RWPE2 (cell line): Measurements from ENCODE around the gene MRPL24.

Source experiments
- ATAC-seq: fragments of 200-7000 bp; cut with Tn5 transposase; 3 replicates; pipeline ENCODE4 v1.9.1; 2021; ENCODE audit warnings: low read depth
- DNase-seq: peaks from one replicate; pipeline ENCODE4 v3.0.0-alpha.2; 2020; ENCODE audit warnings: low spot score
- H3K27ac ChIP-seq: fragments of 450-650 bp; 2 replicates; pipeline ENCODE4 v1.5.1; 2017; ENCODE audit warnings: mild to moderate bottlenecking; ENCODE audit not compliant: poor library complexity, severe bottlenecking
- H3K27me3 ChIP-seq: fragments of 250-450 bp; sonication (Bioruptor Pico); 2 replicates; pipeline ENCODE4 v1.5.1; 2021; ENCODE audit warnings: mild to moderate bottlenecking, moderate library complexity; ENCODE audit not compliant: insufficient read depth, poor library complexity, severe bottlenecking
- H3K36me3 ChIP-seq: fragments of 250-450 bp; sonication (Bioruptor Pico); 2 replicates; pipeline ENCODE4 v1.5.1; 2020; ENCODE audit warnings: low read depth, mild to moderate bottlenecking, moderate library complexity
- H3K4me1 ChIP-seq: fragments of 250-450 bp; sonication (Bioruptor Pico); 2 replicates; pipeline ENCODE4 v1.5.1; 2021; ENCODE audit warnings: mild to moderate bottlenecking, moderate library complexity; ENCODE audit not compliant: insufficient read depth, poor library complexity, severe bottlenecking
- H3K4me3 ChIP-seq: fragments of 250-450 bp; sonication (Bioruptor Pico); 2 replicates; pipeline ENCODE4 v1.5.1; 2021; ENCODE audit warnings: mild to moderate bottlenecking, moderate library complexity; ENCODE audit not compliant: severe bottlenecking
- H3K9me3 ChIP-seq: fragments of 250-450 bp; sonication (Bioruptor Pico); 2 replicates; pipeline ENCODE4 v1.5.1; 2021; ENCODE audit warnings: mild to moderate bottlenecking, moderate library complexity; ENCODE audit not compliant: severe bottlenecking
- TF ChIP-seq, protein P1 (sequence below): fragments of 450-650 bp; IDR thresholded peaks from one replicate; pipeline ENCODE4 v1.5.1; 2017; ENCODE audit warnings: mild to moderate bottlenecking, moderate library complexity; ENCODE audit not compliant: poor library complexity, severe bottlenecking

The MRPL24 gene

DNA sequence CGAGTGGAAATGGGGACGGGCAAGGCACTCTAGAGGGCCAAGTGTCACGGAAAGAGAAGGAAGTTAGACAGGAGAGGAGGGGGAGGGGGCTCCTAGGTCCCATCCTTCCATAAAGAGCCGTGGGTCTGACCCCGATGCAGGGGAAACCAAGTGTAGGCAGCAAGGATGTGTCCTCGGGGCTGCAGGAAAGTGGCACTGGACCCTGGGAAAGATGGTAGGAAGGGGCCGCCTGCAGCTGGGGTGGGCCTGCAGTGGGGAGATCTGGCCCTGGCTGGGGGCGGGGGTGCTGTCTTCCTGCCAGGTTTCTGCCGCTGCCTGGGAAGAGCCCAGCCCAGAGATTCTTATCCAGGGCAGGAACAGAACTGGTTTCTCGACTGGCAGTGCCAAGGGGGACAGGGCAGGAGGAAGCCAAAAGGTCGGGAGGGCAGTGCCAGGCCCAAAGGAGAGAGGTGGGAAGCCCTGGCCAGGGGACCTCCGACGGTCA is 48.4 kb downstream of the MRPL24 start:
- ATAC-seq (peak; percentile 2), DNase-seq (no peak)
- H3K27ac ChIP-seq = peak overlapping the region; percentile 31
- H3K36me3 ChIP-seq = no peaks in the 10 kb centered on the region
- H3K4me1 ChIP-seq = peaks cover 44% of the 10 kb centered on the region
- no peaks in the 10 kb centered on the region for H3K27me3 ChIP-seq
- no peak overlapping the region for H3K4me3 ChIP-seq
- TF ChIP-seq, protein P1, sequence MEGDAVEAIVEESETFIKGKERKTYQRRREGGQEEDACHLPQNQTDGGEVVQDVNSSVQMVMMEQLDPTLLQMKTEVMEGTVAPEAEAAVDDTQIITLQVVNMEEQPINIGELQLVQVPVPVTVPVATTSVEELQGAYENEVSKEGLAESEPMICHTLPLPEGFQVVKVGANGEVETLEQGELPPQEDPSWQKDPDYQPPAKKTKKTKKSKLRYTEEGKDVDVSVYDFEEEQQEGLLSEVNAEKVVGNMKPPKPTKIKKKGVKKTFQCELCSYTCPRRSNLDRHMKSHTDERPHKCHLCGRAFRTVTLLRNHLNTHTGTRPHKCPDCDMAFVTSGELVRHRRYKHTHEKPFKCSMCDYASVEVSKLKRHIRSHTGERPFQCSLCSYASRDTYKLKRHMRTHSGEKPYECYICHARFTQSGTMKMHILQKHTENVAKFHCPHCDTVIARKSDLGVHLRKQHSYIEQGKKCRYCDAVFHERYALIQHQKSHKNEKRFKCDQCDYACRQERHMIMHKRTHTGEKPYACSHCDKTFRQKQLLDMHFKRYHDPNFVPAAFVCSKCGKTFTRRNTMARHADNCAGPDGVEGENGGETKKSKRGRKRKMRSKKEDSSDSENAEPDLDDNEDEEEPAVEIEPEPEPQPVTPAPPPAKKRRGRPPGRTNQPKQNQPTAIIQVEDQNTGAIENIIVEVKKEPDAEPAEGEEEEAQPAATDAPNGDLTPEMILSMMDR = no peak
- no peaks in the 10 kb centered on the region for H3K9me3 ChIP-seq

DNA sequence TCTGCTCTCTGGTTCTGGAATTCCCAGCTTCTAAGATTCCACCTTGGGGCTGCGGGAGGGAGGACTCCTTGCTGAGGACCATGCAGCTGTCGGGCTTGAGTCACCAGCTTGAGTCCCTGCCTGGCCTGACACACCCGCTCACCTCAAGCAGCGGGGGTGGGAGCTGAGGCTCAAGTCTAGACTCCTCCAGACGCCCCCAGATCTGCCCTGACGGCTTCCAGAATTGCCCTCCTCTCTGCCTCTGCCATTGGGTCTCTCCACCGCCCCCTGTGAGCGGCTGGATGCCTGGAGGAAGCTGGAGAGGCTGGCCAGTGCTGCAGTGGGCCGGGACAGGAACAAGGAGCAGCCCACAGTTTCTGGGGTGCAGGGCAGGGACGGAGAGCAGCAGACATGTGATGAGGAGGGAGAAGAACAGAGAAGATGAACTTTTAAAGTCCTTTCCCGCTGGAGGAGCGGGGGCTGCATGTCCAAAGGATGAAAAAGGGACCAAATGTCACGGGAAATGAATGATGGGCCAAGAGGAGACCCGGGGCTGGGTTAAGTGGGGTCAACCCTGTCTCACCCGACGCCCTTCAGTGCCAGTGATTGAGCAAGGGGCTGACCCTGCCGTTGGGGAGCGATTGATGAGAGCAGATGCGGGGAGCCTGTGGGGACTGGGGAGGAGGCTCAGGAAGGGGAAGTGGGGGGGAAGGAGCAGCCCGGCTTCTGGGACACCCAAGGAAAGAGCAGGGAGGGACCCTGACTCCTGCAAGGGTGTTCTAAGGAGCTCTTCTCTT is 49.0 kb downstream of the MRPL24 start:
- Histone ChIP-seq H3K36me3 (no peaks in the 10 kb centered on the region), H3K4me1 (peaks cover 44% of the 10 kb centered on the region), H3K9me3 (no peaks in the 10 kb centered on the region), H3K4me3 (no peak overlapping the region), H3K27me3 (no peaks in the 10 kb centered on the region), H3K27ac (peak overlapping the region; percentile 31)
- ATAC-seq = peak; percentile 58
- TF ChIP-seq, protein P1 = no peak
- no peak for DNase-seq

DNA sequence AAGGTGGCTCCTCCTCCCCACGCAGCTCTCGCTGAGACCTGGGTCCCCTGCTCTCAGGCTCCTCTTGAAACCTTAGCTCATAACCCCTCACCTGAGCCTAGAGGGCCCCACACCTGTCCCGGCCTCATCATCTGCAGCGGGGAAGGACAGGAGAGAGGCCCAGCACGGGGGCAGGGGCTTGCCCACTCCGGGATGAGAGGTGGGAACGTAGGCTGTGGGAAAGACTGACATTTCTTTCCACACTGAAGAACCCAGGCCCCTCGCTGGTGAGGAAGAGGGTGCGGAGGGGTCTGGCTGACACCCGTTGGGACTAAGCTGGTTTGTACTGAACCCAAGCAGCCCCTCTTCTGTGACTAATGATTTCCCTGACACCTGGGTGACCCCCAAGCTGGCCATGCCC is 49.7 kb downstream of the MRPL24 start:
- ATAC-seq (no peak), DNase-seq (peak; percentile 30)
- Histone ChIP-seq H3K4me3 (no peak overlapping the region), H3K9me3 (no peaks in the 10 kb centered on the region), H3K27ac (peak overlapping the region; percentile 31), H3K36me3 (no peaks in the 10 kb centered on the region), H3K4me1 (peaks cover 51% of the 10 kb centered on the region), H3K27me3 (no peaks in the 10 kb centered on the region)
- TF ChIP-seq, protein P1 = no peak

DNA sequence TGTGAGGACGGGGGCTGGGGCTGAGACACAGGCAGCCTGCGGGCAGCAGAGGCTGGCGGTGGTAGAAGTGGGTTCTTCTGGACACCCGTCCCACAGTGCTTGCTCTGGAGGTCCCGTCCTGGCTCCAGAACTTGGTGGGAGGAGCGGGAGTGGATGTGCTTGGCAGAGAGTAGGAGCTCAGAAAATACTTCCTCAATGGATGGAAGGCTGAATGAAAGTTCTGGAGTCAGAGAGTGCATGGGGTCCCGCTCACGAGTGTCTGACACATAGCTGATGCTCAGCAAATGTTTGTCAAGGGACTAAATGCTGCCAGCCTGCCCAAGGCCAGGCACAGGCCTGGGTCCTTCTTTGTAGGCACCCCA is 50.2 kb downstream of the MRPL24 start:
- Histone ChIP-seq H3K36me3 (no peaks in the 10 kb centered on the region), H3K4me3 (no peak overlapping the region), H3K27me3 (no peaks in the 10 kb centered on the region), H3K27ac (peak overlapping the region; percentile 31), H3K4me1 (peaks cover 55% of the 10 kb centered on the region), H3K9me3 (no peaks in the 10 kb centered on the region)
- TF ChIP-seq, protein P1 = no peak
- DNase-seq = no peak
- no peak for ATAC-seq
